HepG2 (cell line): ENCODE results near the gene TP73. TPM values are rescaled to one million over a fixed set of nuclear protein-coding genes. Genes with fewer than 3 reads are reported as not detected.

Experiments
- ATAC-seq: fragments of 200-7000 bp; cut with Tn5 transposase; 3 replicates; pipeline ENCODE4 v1.9.1; 2020; ENCODE audit warnings: mild to moderate bottlenecking, moderate library complexity
- BruUV-seq: library from RNA; stranded (reverse); fragments of 400-500 nt; replicated peaks from 2 replicates; lab custom pipeline; 2021; lab: Mats Ljungman, UMichigan
- CTCF ChIA-PET: fragments of 300-600 bp; formaldehyde crosslinking; extraction: SDS; loops from one replicate; lab custom pipeline; 2021; ENCODE audit warnings: low total read pairs, inconsistent platforms, low intra/inter-chr PET ratio; lab: Yijun Ruan, JAX
- POLR2A ChIA-PET: fragments of 350-600 bp; sonication (Branson Sonifier 250); formaldehyde crosslinking; loops from one replicate; lab custom pipeline; 2020; ENCODE audit warnings: antibody characterized with exemption, inconsistent platforms; lab: Yijun Ruan, JAX
- DNase-seq: peaks from one replicate; pipeline ENCODE4 v3.0.0-alpha.2; 2015; ENCODE audit warnings: low spot score
- FAIRE-seq: peaks from 3 replicates; lab custom pipeline; 2011; peaks lifted over from hg19 to GRCh38; lab: Jason Lieb, UNC
- H2AFZ ChIP-seq: one replicate; pipeline ENCODE4 v1.6.1; 2011; ENCODE audit warnings: low read length, inconsistent platforms
- H3K27ac ChIP-seq: fragments of 300-600 bp; 3 replicates; pipeline ENCODE4 v1.8.0; 2011; ENCODE audit warnings: mixed run types, mild to moderate bottlenecking, mixed read lengths, low read length, inconsistent platforms; ENCODE audit not compliant: insufficient read depth; ENCODE audit errors: extremely low read length
- H3K27me3 ChIP-seq, 2 experiments: fragments of 200-600 bp in 1 of 2; 2 replicates in 1 of 2; 3 replicates in 1 of 2; pipeline versions ENCODE4 v1.6.0 to v1.8.0; 2011; ENCODE audit warnings: low read length in 2 of 2, mild to moderate bottlenecking in 2 of 2, moderate library complexity in 2 of 2, inconsistent platforms in 1 of 2; ENCODE audit not compliant: insufficient read depth in 2 of 2, control insufficient read depth in 1 of 2
- H3K36me3 ChIP-seq, 2 experiments: fragments of 200-600 bp in 1 of 2; replicated peaks in 1 of 2; 2 replicates in 1 of 2; 3 replicates in 1 of 2; pipeline versions ENCODE4 v1.5.1 to v1.8.0; 2011; ENCODE audit warnings: low read length in 2 of 2, inconsistent platforms in 1 of 2; ENCODE audit not compliant: insufficient read depth in 2 of 2, control insufficient read depth in 1 of 2
- H3K4me1 ChIP-seq: 2 replicates; pipeline ENCODE4 v1.5.1; 2012; ENCODE audit warnings: low read length, inconsistent platforms; ENCODE audit not compliant: insufficient read depth
- H3K4me2 ChIP-seq: 2 replicates; pipeline ENCODE4 v1.6.0; 2011; ENCODE audit warnings: low read depth, low read length, inconsistent platforms
- H3K4me3 ChIP-seq, 3 experiments: fragments of 200-600 bp in 1 of 3; sonication (generic), shearing (Covaris generic) in 1 of 3; replicated peaks in 1 of 3; 2 replicates each; pipeline ENCODE4 v1.5.1; 2011 to 2016; ENCODE audit warnings: low read length in 3 of 3, inconsistent platforms in 2 of 3, low read depth in 2 of 3, mild to moderate bottlenecking in 2 of 3, control low read depth in 1 of 3, mixed read lengths in 1 of 3; ENCODE audit not compliant: insufficient read depth in 1 of 3
- H3K79me2 ChIP-seq: one replicate; pipeline ENCODE4 v1.6.1; 2011; ENCODE audit warnings: low read length, inconsistent platforms; ENCODE audit not compliant: insufficient read depth
- H3K9ac ChIP-seq: 2 replicates; pipeline ENCODE4 v1.6.0; 2011; ENCODE audit warnings: mild to moderate bottlenecking, low read depth, low read length, inconsistent platforms; ENCODE audit not compliant: insufficient read depth
- H3K9me3 ChIP-seq: 2 replicates; pipeline ENCODE4 v1.5.1; 2012; ENCODE audit warnings: mild to moderate bottlenecking, low read length
- H4K20me1 ChIP-seq: 2 replicates; pipeline ENCODE4 v1.6.0; 2011; ENCODE audit warnings: inconsistent platforms, mild to moderate bottlenecking, low read length, moderate library complexity; ENCODE audit not compliant: insufficient read depth
- DPF2 ChIP-seq: sonication (generic); formaldehyde crosslinking; IDR thresholded peaks from 2 replicates; pipeline ENCODE4 v1.4.0; 2020; ENCODE audit warnings: mild to moderate bottlenecking, low read depth, missing genetic modification reagents, borderline replicate concordance
- ETV6 ChIP-seq: sonication (generic); formaldehyde crosslinking; conservative IDR thresholded peaks from 2 replicates; pipeline ENCODE4 v1.4.0; 2020; ENCODE audit warnings: missing genetic modification reagents
- MIER3 ChIP-seq: IDR thresholded peaks from 2 replicates; pipeline ENCODE4 v1.6.1; 2016; ENCODE audit warnings: missing compliant biosample characterization, borderline replicate concordance
- RFX5 ChIP-seq: IDR thresholded peaks from 2 replicates; pipeline ENCODE4 v1.6.1; 2011; ENCODE audit warnings: low read depth, low read length, improper control_type of control experiment
- SNAI1 ChIP-seq: sonication (generic); formaldehyde crosslinking; IDR thresholded peaks from 2 replicates; pipeline ENCODE4 v1.5.0; 2020; ENCODE audit warnings: mild to moderate bottlenecking, missing genetic modification reagents, borderline replicate concordance
- ZFAT ChIP-seq: sonication (generic); formaldehyde crosslinking; conservative IDR thresholded peaks from 2 replicates; pipeline ENCODE4 v1.8.1; 2023; ENCODE audit warnings: missing genetic modification reagents, inconsistent platforms
- ZNF3 ChIP-seq: IDR thresholded peaks from 2 replicates; pipeline ENCODE4 v1.7.0; 2017; ENCODE audit warnings: inconsistent platforms
- ZNF33A ChIP-seq: sonication (generic); formaldehyde crosslinking; IDR thresholded peaks from 2 replicates; pipeline ENCODE4 v1.5.1; 2020; ENCODE audit warnings: missing genetic modification reagents, mild to moderate bottlenecking, moderate library complexity, borderline replicate concordance
- ZNF441 ChIP-seq: sonication (generic); formaldehyde crosslinking; IDR thresholded peaks from 2 replicates; pipeline ENCODE4 v1.7.0; 2021; ENCODE audit warnings: missing genetic modification reagents, borderline replicate concordance
- ZNF740 ChIP-seq: sonication (generic); formaldehyde crosslinking; IDR thresholded peaks from 2 replicates; pipeline ENCODE4 v1.4.0; 2020; ENCODE audit warnings: missing genetic modification reagents
- WGBS: methylation state at CpG from one replicate; pipeline ENCODE4 v1.1.6; 2017; ENCODE audit warnings: low lambda C conversion rate; 5-methylcytosine and 5-hydroxymethylcytosine counted together
- in situ Hi-C: cut with HindIII; loops from 2 replicates; pipeline ENCODE4 v1.10.0; 2017; ENCODE audit warnings: low pct_unique_long_range_greater_than_20kb; ENCODE audit not compliant: extremely low pct_ligation_motif_present
- intact Hi-C: fragments of 100-400 bp; cut with micrococcal nuclease; formaldehyde crosslinking; loops from one replicate; pipeline ENCODE4 v1.10.0; 2022; ENCODE audit not compliant: unreplicated experiment
- polyA plus RNA-seq, 8 experiments: library from polyadenylated mRNA; depleted of rRNA in 3 of 8; stranded (reverse) in 7 of 8; unstranded in 1 of 8; fragments of >200 nt; fragmentation: Illumina TruSeq in 4 of 8; extraction: Trizol in 4 of 8; gene quantifications; 2 replicates each; pipeline versions ENCODE4 v1.2.1 to v1.2.3, GENCODE V29; 2011 to 2016; ENCODE audit warnings: low read depth in 4 of 8, missing spikeins in 1 of 8, mixed read lengths in 1 of 8; ENCODE audit not compliant: insufficient read depth in 1 of 8
- total RNA-seq, 5 experiments: library from RNA; depleted of rRNA; stranded (reverse); fragments of >200 nt; fragmentation: Illumina TruSeq; extraction: Trizol; gene quantifications; 2 replicates each; pipeline ENCODE4 v1.2.3, GENCODE V29; 2016; ENCODE audit warnings: low read depth in 1 of 5

The TP73 gene
- total and polyA plus RNA-seq, 2 of the 13 experiments (the other 11 are each of a cell fraction or from before 2014, with no cell fraction given), result 0.49 to 1.1 TPM

- Histone ChIP-seq H3K36me3 (no peaks in the 10 kb centered on the region), H3K27me3 (no peaks in the 10 kb centered on the region), H2AFZ (no peak overlapping the region), H3K9me3 (no peaks in the 10 kb centered on the region), H3K27ac (no peak overlapping the region), H4K20me1 (peaks cover 3% of the 10 kb centered on the region; the same call in 1 of the 2 replicates), H3K9ac (no peak overlapping the region), H3K79me2 (no peaks in the 10 kb centered on the region), H3K4me1 (peaks cover 38% of the 10 kb centered on the region), H3K4me2 (no peak overlapping the region), H3K4me3 (no peak overlapping the region)
- ATAC-seq (no peak), DNase-seq (no peak), FAIRE-seq (no peak)
- intact Hi-C loops (no loop called here), in situ Hi-C loops (no loop called here)
- ChIA-PET CTCF (no interaction called here), POLR2A (no interaction called here)
- BruUV-seq, result no TSS peak
- TF ChIP-seq ZNF33A (CRISPR knock-in tag) (no peak), ZNF441 (no peak), DPF2 (CRISPR knock-in tag) (no peak), MIER3 (CRISPR knock-in tag) (no peak), ZNF3 (no peak), ZFAT (CRISPR knock-in tag) (no peak), SNAI1 (CRISPR knock-in tag) (no peak), ZNF740 (CRISPR knock-in tag) (no peak), RFX5 (no peak), ETV6 (CRISPR knock-in tag) (no peak)
- WGBS, result 88% methylated on average over 13 of the region's 14 CpGs
Observed at GRCh38 chr1:3664700-3665375, 12.5 kb downstream of the TP73 start.
